Measurements from ENCODE around the gene TSEN2.
"Not testable (repeated sequence)": the region's sequence is repeated elsewhere in the genome, so short reads cannot be mapped to it uniquely, and the experiment has no call there.

The TSEN2 gene

GRCh38 chr3:12484198-12484982, at the start of gene TSEN2:
Gene TSEN2, plus strand, starts transcription at chr3:12484480. Its CDS starts 5,321 bp downstream, at chr3:12489801.
- peak; percentile 86 for DNase-seq (ENCODE audit: low read depth, low spot score)

GRCh38 chr3:12436514-12437220, 47.6 kb upstream of the TSEN2 start:
- no peak for DNase-seq (ENCODE audit: low read depth, low spot score)

- DNase-seq (ENCODE audit: low read depth, low spot score) = no peak
Observed at GRCh38 chr3:12437221-12437605, 47.1 kb upstream of the TSEN2 start.

- no peak for DNase-seq (ENCODE audit: low read depth, low spot score)
Observed at GRCh38 chr3:12437861-12438260, 46.4 kb upstream of the TSEN2 start.

GRCh38 chr3:12438318-12438717, 46.0 kb upstream of the TSEN2 start:
- DNase-seq (ENCODE audit: low read depth, low spot score) = no peak

- no peak for DNase-seq (ENCODE audit: low read depth, low spot score)
Observed at GRCh38 chr3:12439161-12439940, 44.9 kb upstream of the TSEN2 start.

- no peak for DNase-seq (ENCODE audit: low read depth, low spot score)
Observed at GRCh38 chr3:12440927-12441714, 43.2 kb upstream of the TSEN2 start.

- DNase-seq (ENCODE audit: low read depth, low spot score) = no peak
Observed at GRCh38 chr3:12442654-12443501, 41.4 kb upstream of the TSEN2 start.

- no peak for DNase-seq (ENCODE audit: low read depth, low spot score)
Observed at GRCh38 chr3:12443781-12444522, 40.3 kb upstream of the TSEN2 start.

GRCh38 chr3:12444582-12445471, 39.5 kb upstream of the TSEN2 start:
- DNase-seq (ENCODE audit: low read depth, low spot score) = no peak

- no peak for DNase-seq (ENCODE audit: low read depth, low spot score)
Observed at GRCh38 chr3:12445523-12446240, 38.6 kb upstream of the TSEN2 start.

- DNase-seq (ENCODE audit: low read depth, low spot score) = no peak
Observed at GRCh38 chr3:12446298-12446697, 38.0 kb upstream of the TSEN2 start.

GRCh38 chr3:12447075-12447474, 37.2 kb upstream of the TSEN2 start:
- DNase-seq (ENCODE audit: low read depth, low spot score) = no peak

- DNase-seq (ENCODE audit: low read depth, low spot score) = not testable (repeated sequence)
Observed at GRCh38 chr3:12448404-12449202, 35.7 kb upstream of the TSEN2 start.

- DNase-seq (ENCODE audit: low read depth, low spot score) = no peak
Observed at GRCh38 chr3:12449889-12450682, 34.2 kb upstream of the TSEN2 start.

GRCh38 chr3:12451481-12451880, 32.8 kb upstream of the TSEN2 start:
- DNase-seq (ENCODE audit: low read depth, low spot score) = no peak

- no peak for DNase-seq (ENCODE audit: low read depth, low spot score)
Observed at GRCh38 chr3:12451960-12452359, 32.3 kb upstream of the TSEN2 start.
